Breast epithelium (tissue), 3 donors: Measurements from ENCODE around the gene KLRB1.
"Not testable (repeated sequence)": the region's sequence is repeated elsewhere in the genome, so short reads cannot be mapped to it uniquely, and the experiment has no call there.

ENCODE experiments used
- CTCF ChIP-seq, 3 donors: fragments of 450-650 bp; IDR thresholded peaks; one replicate each; pipeline ENCODE4 v1.5.1; 2016 to 2017; ENCODE audit warnings: antibody characterized with exemption in 3 of 3, mild to moderate bottlenecking in 3 of 3, moderate library complexity in 3 of 3
- POLR2A ChIP-seq: fragments of 450-650 bp; IDR thresholded peaks from one replicate; pipeline ENCODE4 v1.6.1; 2016; ENCODE audit warnings: antibody characterized with exemption, mild to moderate bottlenecking, moderate library complexity

GRCh38 chr12:9618906-9619305 is 11.2 kb upstream of the KLRB1 start:
- TF ChIP-seq POLR2A; CTCF (IDR thresholded peaks at IDR 0.05): not testable (repeated sequence)
